UCSD-AML1 (cell line): Measurements from ENCODE around the gene RND3.

Experiments used
- DNase-seq: peaks from one replicate; lab custom pipeline; 2025; ENCODE audit not compliant: unreplicated experiment; lab: John Stamatoyannopoulos, UW

RND3 gene

DNA sequence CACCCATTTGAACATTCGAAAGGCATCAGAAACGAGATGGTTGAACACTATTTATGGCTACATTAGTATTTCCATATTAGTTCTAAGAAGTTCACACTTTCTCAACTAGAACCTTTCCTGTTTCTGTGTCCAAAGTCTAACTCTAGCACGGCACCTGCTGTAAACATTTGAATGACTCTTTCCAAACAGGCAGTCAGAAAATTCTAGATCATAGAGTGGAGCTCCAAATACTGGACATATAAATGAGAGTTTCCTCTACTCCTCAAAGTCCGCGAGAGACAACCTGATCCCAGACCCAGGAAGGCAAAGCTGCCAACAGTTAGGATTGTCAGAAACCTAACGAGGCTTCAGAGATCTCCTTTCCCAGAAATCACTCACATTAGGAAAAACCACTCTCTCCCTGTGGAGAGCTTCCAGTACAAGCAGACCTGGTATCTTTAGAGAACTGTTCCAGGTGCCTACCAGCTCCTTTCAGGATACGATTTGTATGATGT lies 10.6 kb downstream of the RND3 start:
- DNase-seq, result no peak

DNA sequence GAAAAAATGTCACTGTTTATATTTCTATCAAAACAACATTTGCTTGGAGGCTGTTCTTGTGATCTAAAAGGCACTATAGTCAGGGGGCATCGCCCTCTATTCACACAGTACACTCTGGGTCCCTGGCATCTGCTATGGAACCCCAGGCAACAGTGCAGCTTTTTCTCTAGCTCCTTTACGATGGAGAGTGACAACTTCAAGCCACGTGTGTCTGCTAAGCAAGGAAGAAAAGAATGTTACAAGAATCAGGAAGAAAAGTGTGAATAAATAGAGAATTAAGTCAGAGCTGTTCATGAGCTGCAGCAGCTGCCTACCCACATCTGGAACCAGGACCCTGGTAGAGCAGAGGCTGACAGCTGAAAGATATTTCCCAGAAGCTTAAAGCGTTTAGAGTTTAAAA lies 11.2 kb downstream of the RND3 start:
- DNase-seq, result no peak

DNA sequence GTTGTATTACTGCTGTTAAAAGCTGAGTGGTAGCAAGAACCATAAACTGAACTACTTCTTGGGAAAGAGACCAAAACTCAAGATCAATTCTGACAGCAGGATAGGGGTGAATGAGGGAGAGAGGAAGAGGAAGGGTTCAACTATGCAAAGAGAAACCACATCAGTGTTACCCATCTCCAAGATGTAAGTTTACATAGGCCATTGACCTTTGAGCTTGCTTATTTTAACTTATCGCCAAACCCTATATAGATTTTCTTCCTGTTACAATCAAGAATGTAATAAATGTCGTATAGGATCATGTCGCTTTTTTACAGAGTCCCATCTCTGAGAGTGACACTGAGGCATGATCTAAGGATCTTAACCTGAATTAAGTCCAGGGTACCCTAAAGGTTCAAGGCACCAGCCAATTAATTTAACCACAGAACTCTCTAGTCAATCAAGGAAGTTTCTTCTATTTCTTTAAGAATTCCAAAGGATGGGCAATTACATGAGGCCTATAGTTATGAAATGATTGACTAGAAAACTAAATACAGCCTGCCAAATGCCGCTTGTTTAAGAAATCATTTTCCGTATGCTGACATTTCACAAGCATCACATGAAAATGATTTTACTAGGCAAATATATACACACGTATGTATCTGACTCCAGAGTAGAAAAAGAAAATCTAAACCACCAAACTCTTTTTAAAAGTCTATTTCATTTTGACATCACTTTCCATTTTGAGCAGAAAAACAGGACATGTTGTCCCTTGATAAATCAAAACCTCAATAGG lies 11.8 kb downstream of the RND3 start:
- DNase-seq, result no peak

DNA sequence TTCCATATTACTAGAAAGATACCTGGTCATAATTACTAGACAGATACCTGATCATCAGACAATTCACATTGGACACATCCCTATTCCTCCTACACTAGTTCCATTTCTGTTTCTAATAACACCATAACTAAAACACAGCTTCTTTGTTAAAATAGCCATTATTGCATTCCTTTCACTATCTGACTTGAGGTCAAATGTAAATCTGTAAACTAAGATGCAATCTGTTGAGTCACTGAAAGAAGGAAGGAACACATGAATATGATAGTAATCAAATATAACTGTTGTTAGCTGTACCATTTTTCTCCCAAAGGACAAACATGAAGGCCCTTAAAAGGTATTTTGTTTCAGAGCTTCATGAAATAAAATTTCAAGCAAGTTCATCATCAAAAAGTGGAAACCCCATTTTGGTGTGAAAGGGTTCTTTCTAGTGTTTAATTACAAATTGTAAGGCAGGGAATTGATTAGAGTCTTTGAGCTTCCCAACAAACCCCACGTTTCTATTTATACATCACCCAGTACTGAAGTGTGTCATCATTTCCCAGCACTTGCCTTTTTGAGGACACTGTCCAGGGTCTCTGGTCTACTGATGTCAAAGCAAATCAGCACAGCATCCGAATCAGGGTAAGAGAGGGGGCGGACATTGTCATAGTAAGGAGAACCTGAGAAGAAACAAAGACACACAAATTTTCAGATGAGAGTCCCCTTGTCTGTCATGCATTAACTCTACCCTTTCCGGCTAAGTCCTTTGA lies 13.0 kb downstream of the RND3 start:
- no peak for DNase-seq

DNA sequence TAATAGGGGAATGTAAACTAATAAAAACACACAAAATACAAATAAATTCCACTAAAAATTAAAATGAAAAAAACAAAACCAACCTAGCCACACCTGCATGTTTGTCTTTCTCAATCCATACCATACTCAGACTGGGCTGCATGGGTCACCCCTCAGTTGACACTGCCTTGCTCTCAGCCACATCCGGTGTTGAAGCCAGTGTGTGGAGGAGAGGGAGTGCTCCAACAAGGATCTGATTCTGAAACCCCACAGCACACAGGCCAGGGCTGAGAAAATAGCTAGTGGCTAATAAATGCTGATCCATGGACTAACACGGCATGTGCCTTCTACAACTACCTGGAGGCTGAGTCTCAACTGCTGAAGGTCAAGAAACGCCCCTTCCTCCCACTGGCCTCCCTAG lies 13.7 kb downstream of the RND3 start:
- DNase-seq, result no peak

DNA sequence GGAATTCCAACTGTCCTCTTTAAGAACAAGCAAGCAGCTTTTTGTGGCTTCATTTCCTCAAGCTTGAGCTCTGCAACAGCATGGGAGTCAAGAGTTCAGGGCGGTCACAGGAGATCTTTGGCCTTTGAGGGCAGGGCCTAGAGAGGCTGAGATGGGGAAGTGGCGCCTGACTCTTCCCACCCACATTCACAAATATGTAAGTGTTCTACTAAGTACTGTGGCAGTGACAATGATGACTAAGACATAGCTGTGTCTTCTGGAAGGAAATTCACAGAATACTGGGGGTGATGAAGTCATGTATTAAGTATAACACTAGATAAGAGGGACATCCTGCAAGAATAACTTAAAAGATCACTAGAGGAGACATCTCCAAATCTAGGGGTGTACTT lies 15.0 kb downstream of the RND3 start:
- no peak for DNase-seq

DNA sequence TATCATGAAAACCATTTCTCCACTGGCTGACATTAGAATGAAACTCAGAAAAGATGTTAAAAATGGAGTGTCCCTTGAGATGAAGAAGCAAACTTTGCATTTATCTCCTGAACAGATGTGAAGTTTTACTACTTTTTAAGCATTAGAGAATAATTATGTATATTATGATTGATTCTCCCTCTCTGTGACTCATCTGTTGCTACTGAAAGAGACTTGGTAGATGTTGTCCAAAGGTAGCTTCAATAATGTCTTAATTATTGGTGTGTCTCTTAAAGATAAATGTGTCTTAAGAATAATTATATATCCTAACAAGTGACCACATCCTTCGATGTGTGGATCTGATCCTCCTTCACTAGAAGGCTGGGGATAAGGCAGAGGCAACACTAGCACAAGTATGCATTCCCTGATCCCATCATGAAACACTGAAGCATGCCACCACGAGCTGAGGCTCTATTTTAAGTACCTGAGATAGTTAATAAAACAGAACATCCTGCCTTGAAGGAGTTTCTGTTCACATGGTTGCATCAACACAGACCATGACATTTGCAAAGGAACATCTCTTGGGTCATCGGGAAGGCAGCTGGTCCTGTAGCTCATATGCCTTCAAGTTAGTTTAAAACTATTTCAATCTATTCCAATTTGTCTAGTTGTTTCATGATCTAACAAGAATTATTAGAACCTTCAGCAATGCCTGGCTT lies 15.5 kb downstream of the RND3 start:
- DNase-seq, result no peak

DNA sequence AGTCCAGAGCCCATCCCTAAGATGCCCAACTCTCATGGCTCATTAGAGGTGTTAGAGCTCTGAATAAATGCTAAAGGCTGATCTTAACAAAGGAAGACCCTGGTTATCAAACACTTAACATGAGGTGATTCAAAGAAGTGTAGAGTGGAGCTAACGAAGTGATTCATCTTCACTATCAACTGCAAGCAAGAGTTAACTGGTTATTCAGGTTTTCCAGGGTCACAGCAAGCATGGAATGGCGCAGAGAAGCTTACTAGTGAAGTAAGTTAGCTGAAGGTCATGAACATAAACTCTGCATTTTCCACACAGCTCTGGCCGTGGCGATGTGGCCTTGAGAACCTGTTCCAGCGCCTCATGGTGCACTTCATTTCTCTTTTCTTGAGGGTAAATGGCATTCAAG lies 17.0 kb downstream of the RND3 start:
- DNase-seq, result no peak

DNA sequence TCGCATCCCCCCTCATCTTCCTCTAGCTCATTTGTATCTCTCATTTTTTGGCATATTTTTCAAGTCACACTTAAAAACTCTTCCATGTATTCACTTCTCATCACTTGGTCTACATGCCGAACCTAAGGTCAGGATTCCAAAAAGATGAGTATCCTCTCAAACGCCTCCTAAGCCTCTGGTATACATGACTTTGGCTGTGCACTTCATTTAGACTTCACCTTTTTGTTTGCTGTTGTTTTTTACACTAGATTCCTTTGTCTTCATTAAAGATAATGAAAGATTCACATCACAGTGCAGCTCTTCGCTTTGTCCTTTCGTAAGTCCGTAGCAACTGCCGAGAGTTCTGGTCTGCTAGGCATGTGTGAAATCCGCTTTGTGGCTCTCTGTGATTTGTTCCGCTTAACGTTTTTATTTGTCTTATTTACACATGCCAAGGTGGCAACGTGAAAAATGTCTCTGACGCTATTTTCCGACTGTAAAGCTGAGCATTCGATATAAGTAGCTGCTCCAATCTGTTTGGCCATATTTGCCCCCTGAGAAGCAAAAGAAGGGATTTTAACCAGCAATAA lies 17.7 kb downstream of the RND3 start:
- DNase-seq, result no peak

DNA sequence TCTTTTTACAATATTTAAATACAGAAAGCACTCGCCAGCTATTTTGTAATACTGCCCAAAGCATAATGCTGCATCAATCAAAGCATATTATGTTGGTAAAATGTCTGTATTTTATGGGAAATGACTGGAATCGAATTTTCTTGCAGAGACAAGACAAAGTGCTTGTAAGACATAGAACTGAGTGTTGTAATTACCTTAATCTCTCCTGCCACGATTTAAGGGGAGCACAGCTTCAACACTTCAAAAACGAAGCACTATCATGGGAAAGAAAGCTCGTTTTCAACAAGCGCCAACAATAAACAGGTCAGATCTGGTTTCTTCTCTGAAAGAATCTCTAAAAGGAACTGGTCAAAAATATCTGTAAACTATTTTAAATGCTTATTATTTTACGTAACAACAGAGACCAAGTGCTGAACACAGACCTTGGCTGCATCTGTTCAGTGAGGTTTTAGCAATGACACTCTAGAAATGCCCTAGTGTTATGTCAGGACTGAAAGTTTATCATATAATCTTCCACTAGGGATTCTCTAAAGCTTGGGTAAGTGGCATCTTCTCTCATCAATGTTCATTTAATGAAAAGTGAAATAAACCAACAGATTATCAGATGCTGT lies 19.0 kb downstream of the RND3 start:
- no peak for DNase-seq

DNA sequence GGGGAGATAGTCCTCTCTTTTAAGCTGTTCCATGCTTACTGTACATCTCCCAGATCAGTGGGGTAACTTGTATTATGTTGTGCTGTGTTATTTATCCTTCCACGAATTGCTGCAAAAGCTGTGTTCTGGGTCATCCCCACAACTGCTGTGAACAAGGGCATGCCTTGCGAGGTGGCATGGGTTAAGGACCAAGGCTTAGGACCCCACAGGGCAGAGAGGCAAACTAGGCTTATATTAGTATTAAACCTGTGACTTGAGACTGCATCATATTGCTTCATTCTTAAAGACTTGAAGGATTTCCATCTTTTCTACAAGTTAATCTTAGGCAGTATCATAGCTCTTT lies 19.9 kb downstream of the RND3 start:
- DNase-seq, result no peak

DNA sequence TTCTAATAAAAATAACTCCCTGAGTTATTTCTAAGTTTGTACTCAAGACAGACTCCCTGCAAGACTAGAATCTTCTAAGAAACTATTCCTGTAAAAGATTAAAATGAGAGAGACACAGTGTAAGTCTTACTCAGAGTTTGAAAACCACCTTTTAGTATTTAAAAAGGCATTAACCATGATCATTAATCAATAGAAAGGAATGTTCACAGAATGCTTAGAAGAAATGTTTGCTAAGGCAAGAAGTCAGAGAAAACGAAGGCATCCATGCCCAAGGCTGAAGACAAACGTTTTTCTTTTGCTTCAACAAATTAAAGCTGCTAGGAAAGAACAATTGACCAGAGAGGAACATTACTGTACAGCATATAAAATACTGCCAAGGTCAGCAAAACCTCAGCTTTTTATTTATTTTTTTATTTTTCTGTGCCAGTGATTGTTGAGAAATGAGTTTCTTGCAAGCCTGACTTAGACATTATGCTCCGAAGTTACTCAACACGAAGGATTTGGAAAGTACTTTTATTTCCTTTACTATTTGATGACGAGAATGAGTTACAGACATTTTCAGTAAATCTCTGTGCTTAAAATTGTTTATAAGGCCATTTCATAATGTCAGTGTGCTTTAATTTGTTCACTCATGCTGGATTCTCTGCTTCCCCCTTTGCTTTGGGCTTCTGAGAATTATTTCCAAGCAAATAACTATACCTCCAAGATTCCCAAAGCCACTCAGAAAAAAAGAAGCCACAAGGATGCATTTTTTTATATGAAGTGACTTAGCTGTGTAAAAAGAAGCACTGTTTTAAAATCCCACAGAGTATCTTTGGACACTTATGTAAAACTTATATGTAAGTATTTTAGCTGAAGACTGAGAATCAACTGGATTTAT lies 20.5 kb downstream of the RND3 start:
- DNase-seq, result no peak

DNA sequence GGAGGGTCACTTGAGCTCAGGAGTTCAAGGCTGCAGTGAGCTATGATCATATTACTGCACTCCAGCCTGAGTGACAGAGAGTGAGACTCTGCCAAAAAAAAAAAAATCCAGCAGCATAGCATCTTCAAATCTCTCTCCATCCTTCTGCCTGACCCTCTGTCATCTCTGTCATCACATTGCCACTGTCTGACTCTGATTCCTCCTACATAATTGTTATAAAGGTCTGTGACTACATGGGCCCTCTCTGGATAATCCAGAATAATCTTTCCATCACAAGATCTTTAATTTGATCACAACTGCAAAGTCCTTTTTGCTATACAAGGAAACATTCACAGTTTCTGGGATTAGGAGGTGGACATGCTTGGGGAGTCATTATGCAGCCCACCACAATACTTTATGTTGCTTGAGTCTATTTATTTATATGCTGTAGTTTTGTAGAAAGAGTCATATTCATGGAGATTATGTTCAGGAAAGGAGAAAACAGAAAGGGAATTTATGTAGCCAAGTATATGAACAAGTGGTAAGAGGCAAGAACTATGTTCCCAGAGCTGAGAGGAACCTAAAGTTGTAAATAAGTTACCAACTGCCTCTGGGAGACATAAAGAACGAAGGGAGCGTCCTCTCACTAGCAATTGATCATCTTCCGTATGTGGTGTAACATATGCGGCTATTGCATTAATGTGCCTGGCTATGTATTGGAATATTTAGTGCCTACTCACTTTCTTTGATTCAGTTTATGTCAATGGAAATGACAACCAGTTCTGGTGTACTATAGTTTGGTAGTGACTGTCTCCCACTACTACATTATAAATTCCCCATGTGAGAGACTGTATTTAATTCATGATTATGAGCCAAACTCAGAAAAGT lies 21.5 kb downstream of the RND3 start:
- DNase-seq, result no peak

DNA sequence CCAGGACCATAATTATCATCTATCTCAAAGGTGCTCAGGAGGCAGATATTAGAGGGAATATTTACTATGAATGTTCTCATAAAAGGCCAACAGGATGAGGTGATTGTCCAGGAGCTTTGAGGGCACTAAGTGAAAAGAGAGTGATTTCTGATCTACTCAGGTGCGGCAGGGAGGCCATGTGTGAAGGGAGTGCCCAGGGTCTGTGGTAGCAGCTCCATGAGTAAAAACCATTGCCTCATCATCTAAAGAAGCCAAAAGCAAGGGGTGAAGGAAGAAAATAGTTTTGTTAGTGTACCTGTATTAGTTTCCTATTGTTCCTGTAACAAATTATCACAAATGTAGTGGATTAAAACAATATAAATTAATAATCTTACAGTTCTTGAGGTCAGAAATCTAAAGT lies 22.5 kb downstream of the RND3 start:
- DNase-seq, result no peak

DNA sequence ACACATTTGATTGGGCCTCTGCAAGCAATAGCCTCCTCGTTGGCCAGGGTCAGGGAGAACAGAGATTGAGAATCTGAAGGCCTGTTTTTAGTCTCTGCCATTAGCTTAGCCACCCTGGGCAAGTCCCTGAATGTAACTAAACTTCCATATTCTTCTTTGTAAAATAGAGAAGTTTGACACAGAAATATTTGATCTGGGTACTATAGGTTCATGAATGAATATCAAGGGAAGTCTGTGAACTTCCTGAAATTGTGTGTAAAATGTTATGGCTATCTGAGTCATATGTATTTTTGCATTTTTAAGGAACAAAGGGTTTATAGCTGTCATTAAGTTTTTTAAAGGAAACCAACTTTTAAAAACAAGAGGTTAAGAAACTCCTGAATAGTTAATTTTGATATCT lies 23.2 kb downstream of the RND3 start:
- DNase-seq, result no peak

DNA sequence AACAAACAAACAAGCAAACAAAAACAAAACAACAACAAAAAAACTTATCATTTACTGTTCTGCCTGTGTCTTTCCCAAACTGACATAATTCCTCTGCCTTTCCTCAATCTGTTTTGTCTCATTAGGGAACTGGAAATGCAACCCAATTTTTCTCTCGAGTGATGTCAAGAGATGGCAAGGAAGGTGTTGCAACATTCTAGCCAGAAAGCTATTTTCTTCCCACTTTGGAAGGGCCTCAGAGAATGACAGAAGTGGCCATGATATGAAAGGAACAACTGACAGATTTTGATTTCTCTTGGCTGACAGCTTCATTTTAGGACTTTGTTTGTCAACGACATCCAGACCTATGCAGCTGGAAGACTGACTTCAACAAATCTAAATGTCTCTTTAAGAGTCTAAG lies 24.7 kb downstream of the RND3 start:
- no peak for DNase-seq

DNA sequence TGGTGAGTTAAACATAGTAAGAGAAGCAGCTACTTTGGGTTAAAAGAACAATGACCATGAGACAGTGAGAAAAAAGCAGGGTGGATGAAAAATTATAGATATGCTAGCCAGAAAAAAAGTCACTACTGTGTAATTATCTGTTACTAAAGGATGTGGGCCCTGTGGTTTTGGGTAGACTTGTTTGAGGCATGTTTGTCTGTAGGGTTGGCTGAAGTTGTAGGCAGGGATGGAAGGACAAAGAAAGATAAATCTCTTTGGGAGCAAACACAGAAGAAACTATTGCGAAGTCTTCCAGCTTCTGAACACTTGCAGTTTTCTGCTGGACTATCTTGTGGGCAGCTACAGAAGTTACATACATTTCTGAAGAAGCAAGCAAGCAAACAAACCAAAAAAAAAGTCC lies 28.2 kb downstream of the RND3 start:
- no peak for DNase-seq

DNA sequence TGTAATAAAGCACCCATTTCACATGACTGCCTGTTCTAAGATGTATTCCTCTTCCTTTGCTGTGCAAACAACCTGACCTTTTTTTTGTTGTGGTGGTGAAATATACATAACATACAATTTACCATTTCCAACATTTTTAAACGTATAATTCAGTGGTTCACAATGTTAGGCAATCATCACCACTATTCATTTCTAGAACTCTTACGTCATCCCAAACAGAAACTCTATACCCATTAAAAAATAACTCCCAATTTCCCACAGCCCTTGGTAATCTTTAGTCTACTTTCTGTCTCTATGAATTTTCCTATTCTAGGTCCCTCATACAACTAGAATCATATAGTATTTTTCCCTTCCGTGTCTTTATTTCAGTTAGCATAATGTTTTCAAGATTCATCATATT lies 36.7 kb downstream of the RND3 start:
- DNase-seq, result no peak

DNA sequence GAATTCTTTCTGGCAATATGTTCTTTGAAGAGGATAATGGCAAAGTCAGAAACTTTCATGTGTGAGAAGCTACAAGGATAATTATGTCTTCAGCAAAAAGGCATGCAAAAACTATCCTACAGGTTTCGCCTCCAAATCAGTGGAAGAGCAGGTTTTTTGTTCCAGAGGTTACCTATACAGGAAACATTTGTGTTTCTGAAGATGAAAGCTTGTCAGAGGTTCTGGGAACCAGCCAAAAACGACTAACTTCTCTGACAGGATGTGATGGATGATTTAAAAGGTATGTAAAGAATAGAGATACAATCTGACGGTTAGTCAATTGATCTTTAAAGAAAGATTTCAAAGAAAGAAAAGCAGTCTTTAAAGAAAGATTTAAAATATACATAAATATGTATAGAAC lies 37.6 kb downstream of the RND3 start:
- DNase-seq, result no peak
